GM23248 (cell line): ENCODE data around the gene LRRN4CL.

Experiments
- EZH2 ChIP-seq: fragments of 200-600 bp; sonication (generic); IDR thresholded peaks from 2 replicates; pipeline ENCODE4 v1.6.1; 2018; ENCODE audit warnings: antibody characterized with exemption, mild to moderate bottlenecking; ENCODE audit not compliant: insufficient read depth, poor library complexity, severe bottlenecking
- EZH2phosphoT487 ChIP-seq: fragments of 200-600 bp; sonication (generic); IDR thresholded peaks from 2 replicates; pipeline ENCODE4 v1.6.1; 2018; ENCODE audit warnings: antibody characterized with exemption, moderate library complexity, mild to moderate bottlenecking, low read depth; ENCODE audit not compliant: insufficient read depth

- TF ChIP-seq EZH2 (no peak), EZH2phosphoT487 (no peak)
Measured at GRCh38 chr11:62654297-62654696, 35.0 kb downstream of the LRRN4CL start.
